ENCODE data around the gene PRDX5.

The PRDX5 gene

GRCh38 chr11:64289002-64289564 lies 28.8 kb upstream of the PRDX5 start:
- no peak for DNase-seq (ENCODE audit: low read depth, low spot score)

- no peak for DNase-seq (ENCODE audit: low read depth, low spot score)
These were observed 27.3 kb upstream of the PRDX5 start for GRCh38 chr11:64290352-64291261.

DNA sequence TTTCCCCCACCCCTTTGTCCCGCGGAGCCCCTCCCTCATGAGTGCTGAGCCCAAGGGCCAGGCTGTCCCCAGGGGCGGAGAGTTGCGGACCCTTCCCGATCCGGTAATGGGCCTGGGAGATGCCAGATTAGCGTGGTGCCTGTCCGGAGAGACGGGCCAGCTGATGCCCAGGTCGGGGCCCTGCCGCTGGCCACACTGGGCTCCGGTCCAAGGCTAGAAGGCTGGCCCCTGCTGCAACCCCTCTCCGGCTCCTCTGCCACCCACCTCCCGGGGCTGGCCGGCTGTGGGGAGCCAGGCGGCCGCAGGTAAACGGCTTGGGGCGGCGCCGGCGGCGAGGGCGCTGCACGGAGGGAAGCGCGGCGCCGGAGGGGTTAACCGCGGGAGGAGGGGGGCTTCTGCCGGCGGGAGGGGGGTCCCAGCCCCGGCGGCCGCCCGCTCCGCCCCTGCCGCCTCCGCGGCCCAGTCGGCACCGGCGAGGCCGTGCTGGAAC lies 26.6 kb upstream of the PRDX5 start, which contains the start of gene KCNK4:
KCNK4 (plus strand) TSS at position 41 of the 490 bp plus-strand sequence. CDS start 1,717 bp downstream, outside the sequence.
- DNase-seq (ENCODE audit: low read depth, low spot score): no peak

GRCh38 chr11:64291752-64292459 lies 26.0 kb upstream of the PRDX5 start:
- DNase-seq (ENCODE audit: low read depth, low spot score): no peak

DNA sequence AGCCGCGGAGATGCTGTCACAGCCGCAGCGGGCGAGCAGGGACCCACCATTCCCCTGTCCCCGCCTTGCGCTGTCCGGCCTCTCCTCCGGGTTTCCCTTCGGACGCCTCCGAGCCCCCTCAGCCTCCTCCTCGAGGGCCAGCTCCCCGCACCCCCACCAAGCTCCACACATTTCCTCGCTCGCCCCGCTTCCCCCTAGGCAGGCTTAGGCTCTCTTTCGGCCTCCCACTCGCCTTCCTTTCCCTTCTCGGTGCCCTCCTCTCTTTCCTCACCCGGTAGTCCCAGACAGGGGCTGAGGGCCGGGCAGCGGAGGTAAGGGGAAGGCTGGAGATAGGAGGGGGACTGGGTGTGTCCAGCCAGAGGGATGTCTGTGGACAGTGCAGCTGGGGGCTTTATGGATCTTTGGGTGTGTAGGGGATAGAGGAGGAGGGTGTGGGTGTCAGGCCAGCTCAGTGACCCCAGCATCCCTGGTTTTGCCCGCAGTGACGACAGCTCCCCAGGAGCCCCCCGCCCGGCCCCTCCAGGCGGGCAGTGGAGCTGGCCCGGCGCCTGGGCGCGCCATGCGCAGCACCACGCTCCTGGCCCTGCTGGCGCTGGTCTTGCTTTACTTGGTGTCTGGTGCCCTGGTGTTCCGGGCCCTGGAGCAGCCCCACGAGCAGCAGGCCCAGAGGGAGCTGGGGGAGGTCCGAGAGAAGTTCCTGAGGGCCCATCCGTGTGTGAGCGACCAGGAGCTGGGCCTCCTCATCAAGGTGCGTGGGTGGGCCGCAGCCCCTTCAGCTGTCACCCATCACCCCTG lies 25.3 kb upstream of the PRDX5 start:
- no peak for DNase-seq (ENCODE audit: low read depth, low spot score)

DNA sequence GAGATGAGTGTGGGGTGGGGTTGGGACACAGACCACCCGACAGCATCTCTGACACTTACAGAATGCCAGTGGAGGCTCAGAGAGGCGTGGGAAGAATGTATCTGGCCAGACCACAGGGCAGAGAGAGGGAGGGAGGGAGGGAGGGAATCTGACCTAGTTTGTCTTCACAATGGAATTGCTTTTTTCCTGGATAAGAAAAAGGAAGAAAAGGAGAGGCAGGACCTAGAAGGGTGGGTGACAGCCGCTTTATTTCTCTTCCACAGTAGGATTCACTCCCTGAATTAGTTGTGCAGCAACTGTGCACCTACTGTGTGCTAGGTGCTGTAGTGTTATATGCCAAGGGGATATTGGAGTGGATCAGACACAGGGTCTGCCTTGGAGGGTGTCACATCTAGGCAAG lies 23.1 kb upstream of the PRDX5 start:
- no peak for DNase-seq (ENCODE audit: low read depth, low spot score)

GRCh38 chr11:64295760-64296159 lies 22.2 kb upstream of the PRDX5 start:
- DNase-seq (ENCODE audit: low read depth, low spot score): no peak

DNA sequence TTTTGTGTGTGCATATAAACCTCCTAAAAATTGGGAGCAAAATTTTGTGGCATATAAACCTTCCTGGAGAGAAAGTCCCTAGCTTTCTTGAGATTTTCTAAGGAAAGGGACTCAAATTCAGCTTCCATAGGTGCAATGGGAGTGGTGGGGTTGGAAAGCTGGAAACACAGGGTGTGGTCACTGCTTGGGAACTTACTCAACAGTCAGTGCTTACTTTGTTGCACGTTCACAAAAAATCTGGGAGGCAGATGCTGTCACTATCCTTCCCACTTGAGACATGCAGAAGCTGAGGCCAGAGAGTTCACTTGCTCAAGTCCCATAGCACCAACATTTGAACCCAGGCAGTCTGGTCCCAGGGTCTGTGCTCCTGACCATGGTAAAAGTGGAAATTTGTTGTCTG lies 21.7 kb upstream of the PRDX5 start:
- no peak for DNase-seq (ENCODE audit: low read depth, low spot score)

GRCh38 chr11:64296830-64297698 lies 20.9 kb upstream of the PRDX5 start:
- no peak for DNase-seq (ENCODE audit: low read depth, low spot score)

GRCh38 chr11:64297699-64298358 lies 20.1 kb upstream of the PRDX5 start:
- no peak for DNase-seq (ENCODE audit: low read depth, low spot score)

DNA sequence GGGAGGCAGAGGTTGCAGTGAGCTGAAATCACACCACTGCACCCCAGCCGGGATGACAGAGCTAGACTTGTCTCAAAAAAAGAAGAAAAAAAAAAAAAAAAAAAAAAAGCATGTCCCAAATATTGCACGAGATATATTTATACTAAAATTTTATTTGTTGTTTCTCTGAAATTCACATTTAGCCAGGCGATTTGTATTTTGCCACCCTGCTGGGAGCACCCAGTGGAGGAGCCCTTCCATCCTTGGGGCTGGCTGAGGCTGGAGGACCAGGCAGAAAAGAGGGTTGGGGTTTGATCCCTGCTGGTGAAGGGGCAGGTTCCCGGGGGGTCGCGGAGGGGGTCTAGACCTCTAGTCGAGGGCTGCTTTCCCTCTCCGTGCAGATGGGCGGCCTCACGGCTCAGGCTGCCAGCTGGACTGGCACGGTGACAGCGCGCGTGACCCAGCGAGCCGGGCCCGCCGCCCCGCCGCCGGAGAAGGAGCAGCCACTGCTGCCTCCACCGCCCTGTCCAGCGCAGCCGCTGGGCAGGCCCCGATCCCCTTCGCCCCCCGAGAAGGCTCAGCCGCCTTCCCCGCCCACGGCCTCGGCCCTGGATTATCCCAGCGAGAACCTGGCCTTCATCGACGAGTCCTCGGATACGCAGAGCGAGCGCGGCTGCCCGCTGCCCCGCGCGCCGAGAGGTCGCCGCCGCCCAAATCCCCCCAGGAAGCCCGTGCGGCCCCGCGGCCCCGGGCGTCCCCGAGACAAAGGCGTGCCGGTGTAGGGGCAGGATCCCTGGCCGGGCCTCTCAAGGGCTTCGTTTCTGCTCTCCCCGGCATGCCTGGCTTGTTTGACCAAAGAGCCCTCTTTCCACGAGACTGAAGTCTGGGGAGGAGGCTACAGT lies 18.7 kb upstream of the PRDX5 start:
- DNase-seq (ENCODE audit: low read depth, low spot score): no peak

DNA sequence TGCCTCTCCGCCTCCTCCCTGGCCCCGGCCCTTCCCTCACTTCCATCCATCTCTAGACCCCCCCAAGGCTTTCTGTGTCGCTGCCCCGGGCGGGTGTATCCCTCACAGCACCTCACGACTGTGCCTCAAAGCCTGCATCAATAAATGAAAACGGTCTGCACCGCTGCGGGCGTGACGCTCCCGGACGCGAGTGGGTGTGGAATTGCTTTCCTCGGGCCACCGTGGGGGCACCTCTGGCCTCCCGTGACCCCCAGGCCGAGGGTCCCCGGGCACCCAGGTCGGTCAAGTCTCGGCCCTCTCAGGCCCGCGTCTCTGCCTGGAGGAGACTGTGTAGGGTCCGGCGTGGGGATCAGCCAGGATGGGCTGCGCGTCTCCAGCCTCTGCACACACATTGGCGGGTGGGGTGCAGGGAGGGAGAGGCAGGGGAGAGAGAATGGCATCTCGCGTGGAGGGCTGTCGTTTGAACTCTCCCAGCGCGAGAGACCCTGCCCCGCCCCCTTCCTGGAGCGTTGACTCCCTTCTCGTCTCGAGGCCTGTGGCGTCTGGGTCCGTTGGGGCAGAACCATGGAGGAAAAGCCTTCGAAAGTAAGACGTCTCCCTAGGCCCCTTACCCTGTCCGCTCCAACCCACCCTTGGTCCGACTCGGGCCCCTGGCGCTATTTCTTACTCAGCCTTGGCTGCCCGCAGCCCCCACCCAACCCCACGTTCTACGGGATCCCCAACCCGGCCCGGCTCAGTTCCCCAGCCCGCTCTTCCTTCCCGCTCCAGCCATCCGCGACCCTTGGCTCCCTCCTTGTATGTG lies 17.9 kb upstream of the PRDX5 start, which contains the start of gene CATSPERZ:
CATSPERZ (plus strand) TSS at position 512 of the 802 bp plus-strand sequence; CDS start at position 565, 53 bp downstream.
- DNase-seq (ENCODE audit: low read depth, low spot score): no peak

GRCh38 chr11:64303109-64304031 lies 14.6 kb upstream of the PRDX5 start:
- no peak for DNase-seq (ENCODE audit: low read depth, low spot score)

DNA sequence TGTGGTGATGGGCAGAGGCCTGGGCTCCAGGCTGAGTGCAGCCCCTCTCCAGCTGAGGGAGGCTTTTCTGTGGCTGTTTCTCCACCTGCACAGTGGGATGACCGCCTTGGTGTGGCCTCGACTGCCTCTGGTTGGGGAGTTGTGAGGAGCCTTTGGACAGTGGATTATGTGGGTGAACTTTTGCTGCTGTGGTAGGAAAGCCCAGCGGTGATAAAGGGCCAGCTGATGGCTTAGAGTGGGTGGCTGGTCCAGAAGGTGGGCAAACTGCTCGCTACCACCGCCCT lies 13.9 kb upstream of the PRDX5 start:
- DNase-seq (ENCODE audit: low read depth, low spot score): no peak

- peak; percentile 69 for DNase-seq (ENCODE audit: low read depth, low spot score)
These were observed 13.4 kb upstream of the PRDX5 start for GRCh38 chr11:64304316-64305072.

- peak; percentile 92 for DNase-seq (ENCODE audit: low read depth, low spot score)
These were observed 12.7 kb upstream of the PRDX5 start, which contains the start of gene ESRRA for GRCh38 chr11:64305075-64305690. TSS of gene ESRRA (plus strand) at chr11:64305524. CDS start at chr11:64307180, 1,656 bp downstream.

All from brain pericyte (primary cell).